ENCODE measurements around the gene MR1. TPM values are rescaled to one million over a fixed set of nuclear protein-coding genes. Genes with fewer than 3 reads are reported as not detected.

MR1 gene
- total RNA-seq, 4 donors from 2014 or later, result 9.1 to 21.8 (median 13.8) TPM

DNA sequence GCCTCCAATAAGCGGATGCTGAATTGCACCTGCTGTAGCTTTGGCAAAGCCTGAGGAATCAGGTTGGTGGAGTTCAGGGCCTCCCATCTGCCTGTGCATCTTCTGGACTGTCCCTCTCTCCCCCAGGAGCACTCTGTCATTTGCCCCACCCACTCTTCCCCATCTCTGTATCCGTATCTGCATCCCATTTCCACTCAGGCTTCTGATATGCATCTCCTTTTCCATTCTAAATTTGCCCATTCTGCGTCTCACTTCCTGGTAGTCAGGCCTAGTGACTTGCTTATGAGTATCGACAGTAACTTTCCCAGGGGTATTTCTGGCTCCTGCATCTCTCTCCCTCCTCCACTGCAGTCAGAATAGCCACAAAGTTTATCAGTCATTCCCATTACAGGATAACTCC is 15.6 kb downstream of the MR1 start:
- H3K36me3 ChIP-seq, result peaks cover 0 to 78% (median 0%) of the 10 kb centered on the region in 3 donors
- intact Hi-C loops (cut with DNase I), result no loop called here
- no peak for DNase-seq
- TF ChIP-seq, protein P1, sequence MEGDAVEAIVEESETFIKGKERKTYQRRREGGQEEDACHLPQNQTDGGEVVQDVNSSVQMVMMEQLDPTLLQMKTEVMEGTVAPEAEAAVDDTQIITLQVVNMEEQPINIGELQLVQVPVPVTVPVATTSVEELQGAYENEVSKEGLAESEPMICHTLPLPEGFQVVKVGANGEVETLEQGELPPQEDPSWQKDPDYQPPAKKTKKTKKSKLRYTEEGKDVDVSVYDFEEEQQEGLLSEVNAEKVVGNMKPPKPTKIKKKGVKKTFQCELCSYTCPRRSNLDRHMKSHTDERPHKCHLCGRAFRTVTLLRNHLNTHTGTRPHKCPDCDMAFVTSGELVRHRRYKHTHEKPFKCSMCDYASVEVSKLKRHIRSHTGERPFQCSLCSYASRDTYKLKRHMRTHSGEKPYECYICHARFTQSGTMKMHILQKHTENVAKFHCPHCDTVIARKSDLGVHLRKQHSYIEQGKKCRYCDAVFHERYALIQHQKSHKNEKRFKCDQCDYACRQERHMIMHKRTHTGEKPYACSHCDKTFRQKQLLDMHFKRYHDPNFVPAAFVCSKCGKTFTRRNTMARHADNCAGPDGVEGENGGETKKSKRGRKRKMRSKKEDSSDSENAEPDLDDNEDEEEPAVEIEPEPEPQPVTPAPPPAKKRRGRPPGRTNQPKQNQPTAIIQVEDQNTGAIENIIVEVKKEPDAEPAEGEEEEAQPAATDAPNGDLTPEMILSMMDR (IDR thresholded peaks at IDR 0.05), result no peak
- no peak for TF ChIP-seq POLR2A (IDR thresholded peaks at IDR 0.05)
- no peak overlapping the region for H3K4me3 ChIP-seq
- 84 to 95% methylated on average over 3 to 4 of the region's 4 CpGs for WGBS, 2 donors
- peaks cover 2 to 16% (median 10%) of the 10 kb centered on the region in 3 donors for H3K4me1 ChIP-seq
- H3K27ac ChIP-seq, result no peak overlapping the region
- H3K27me3 ChIP-seq, result no peaks in the 10 kb centered on the region
- H3K9me3 ChIP-seq, result no peaks in the 10 kb centered on the region

DNA sequence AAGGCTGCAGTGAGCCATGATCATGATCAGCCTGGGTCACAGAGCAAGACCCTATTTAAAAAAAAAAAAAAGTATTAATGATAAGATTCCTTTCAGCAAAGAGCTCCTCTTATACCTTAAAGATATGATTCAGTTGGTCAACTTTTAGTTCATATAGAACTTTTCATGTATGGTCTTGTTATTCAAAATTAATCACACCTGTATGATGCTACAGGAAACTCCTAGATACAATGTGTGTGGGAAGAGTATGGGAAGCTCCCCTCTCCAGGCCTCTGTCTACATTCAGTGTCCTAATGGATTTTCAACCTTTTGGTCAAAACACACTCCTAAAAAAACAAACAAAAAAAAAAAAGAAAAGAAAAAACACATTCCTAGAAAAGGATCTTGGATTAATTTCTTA is 17.1 kb downstream of the MR1 start:
- H3K27me3 ChIP-seq, result no peaks in the 10 kb centered on the region
- H3K9me3 ChIP-seq, result no peaks in the 10 kb centered on the region
- H3K4me1 ChIP-seq, result peaks cover 0 to under 1% (median 0%) of the 10 kb centered on the region in 3 donors
- peaks cover 0 to 81% (median 0%) of the 10 kb centered on the region in 3 donors for H3K36me3 ChIP-seq
- no peak overlapping the region for H3K27ac ChIP-seq
- no peak overlapping the region for H3K4me3 ChIP-seq
- TF ChIP-seq, protein P1 (IDR thresholded peaks at IDR 0.05), result no peak
- TF ChIP-seq POLR2A (IDR thresholded peaks at IDR 0.05), result no peak
- no peak for DNase-seq
- intact Hi-C loops (cut with DNase I), result no loop called here

DNA sequence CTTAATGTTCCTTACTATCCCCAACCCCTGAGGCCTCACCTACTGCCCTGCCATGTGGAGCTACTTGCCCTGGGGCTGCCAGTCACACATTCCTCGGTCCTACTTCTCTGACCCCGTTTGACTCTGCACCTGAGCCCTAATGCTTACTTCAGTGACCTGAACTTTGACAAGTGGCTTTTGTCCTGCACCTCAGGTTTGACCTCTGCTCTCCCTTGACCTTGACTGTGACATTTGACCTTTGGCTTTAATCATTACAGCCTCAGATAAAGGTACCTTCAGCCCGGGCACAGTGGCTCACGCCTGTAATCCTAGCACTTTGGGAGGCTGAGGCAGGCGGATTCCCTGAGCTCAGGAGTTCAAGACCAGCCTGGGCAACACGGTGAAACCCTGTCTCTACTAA is 22.8 kb downstream of the MR1 start:
- 87 to 93% methylated on average over 3 to 5 of the region's 6 CpGs for WGBS, 2 donors
- Histone ChIP-seq H3K9me3 (peaks cover 0 to 11% (median 0%) of the 10 kb centered on the region in 3 donors), H3K27me3 (no peaks in the 10 kb centered on the region), H3K4me3 (no peak overlapping the region), H3K36me3 (peaks cover 0 to 57% (median 0%) of the 10 kb centered on the region in 3 donors), H3K27ac (no peak overlapping the region), H3K4me1 (peaks cover 0 to 9% (median 0%) of the 10 kb centered on the region in 3 donors)
- TF ChIP-seq POLR2A (IDR thresholded peaks at IDR 0.05), result no peak
- TF ChIP-seq, protein P1 (IDR thresholded peaks at IDR 0.05), result no peak
- DNase-seq, result no peak
- intact Hi-C loops (cut with DNase I), result no loop called here

DNA sequence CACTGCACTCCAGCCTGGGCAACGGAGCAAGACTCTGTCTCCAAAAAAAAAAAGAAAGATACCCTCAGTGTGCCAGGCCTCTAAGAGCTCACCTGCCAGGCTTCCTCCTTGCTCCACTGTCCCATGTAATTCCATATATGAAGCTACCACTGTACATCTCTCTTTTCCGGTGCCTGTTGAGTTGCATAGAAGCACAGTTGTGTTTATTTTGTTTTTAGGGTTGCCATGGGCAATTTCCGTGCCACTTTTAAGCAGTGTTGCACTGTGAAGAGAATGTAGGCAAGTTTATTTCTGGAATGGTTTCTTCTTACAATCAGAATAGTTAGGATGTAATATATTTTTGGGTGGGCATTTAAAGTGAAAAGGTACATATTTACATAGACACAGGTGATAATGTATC is 23.3 kb downstream of the MR1 start:
- 23 to 52% methylated on average over 3 of the region's 3 CpGs for WGBS, 2 donors
- H3K4me1 ChIP-seq, result peaks cover 0 to 9% (median 0%) of the 10 kb centered on the region in 3 donors
- intact Hi-C loops (cut with DNase I), result no loop called here
- no peak overlapping the region for H3K27ac ChIP-seq
- H3K27me3 ChIP-seq, result no peaks in the 10 kb centered on the region
- peaks cover 0 to 53% (median 0%) of the 10 kb centered on the region in 3 donors for H3K36me3 ChIP-seq
- TF ChIP-seq POLR2A (IDR thresholded peaks at IDR 0.05), result no peak
- TF ChIP-seq, protein P1 (IDR thresholded peaks at IDR 0.05), result no peak
- no peak for DNase-seq
- H3K4me3 ChIP-seq, result no peak overlapping the region
- H3K9me3 ChIP-seq, result peaks cover 0 to 11% (median 0%) of the 10 kb centered on the region in 3 donors

DNA sequence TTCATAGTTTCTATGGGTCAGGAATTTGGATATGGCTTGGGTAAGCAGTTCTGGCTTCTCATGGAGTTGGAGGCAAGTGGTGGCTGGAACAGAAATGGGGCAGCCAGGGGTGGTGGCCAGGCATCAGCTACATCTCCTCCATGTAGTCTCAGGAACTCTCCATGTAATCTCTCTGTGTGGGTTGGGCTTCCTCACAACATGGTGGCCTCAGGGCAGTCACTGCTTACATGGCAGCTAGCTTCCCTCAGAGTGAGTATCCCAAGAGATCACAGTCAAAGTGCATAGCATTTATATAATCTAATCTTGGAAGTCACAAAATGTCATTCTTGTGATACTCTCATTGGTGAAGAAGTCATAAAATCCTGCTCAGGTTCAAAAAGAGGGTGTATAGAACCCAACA is 25.7 kb downstream of the MR1 start:
- intact Hi-C loops (cut with DNase I), result no loop called here
- Histone ChIP-seq H3K36me3 (peaks cover 0 to 29% (median 0%) of the 10 kb centered on the region in 3 donors), H3K9me3 (peaks cover 0 to 11% (median 0%) of the 10 kb centered on the region in 3 donors), H3K4me1 (peaks cover 0 to 15% (median 0%) of the 10 kb centered on the region in 3 donors), H3K27ac (no peak overlapping the region), H3K4me3 (no peak overlapping the region), H3K27me3 (no peaks in the 10 kb centered on the region)
- TF ChIP-seq POLR2A (IDR thresholded peaks at IDR 0.05), result no peak
- TF ChIP-seq, protein P1 (IDR thresholded peaks at IDR 0.05), result no peak
- DNase-seq, result no peak
